ENCODE measurements around the gene TNNC1.

Gene TNNC1

DNA sequence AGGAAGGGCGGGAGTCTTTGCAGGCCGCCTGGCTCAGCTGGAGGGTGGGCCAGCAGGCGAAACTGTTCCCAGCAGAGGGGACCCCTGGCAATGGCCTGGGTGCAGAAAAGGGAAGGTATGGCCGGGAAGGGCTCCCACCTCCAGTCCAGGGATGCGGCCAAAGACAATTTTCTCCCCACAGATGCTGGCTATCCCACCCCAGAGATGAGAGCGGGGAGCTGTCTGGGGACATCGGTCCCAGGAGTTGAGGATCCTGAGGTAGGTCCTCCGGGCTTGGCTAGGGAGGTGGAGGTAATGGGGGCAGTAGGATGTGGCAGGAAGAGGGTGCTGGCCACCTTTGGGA, 10.6 kb downstream of the TNNC1 start:
- DNase-seq (ENCODE audit: low spot score) (no peak), ATAC-seq (ENCODE audit: low read depth) (no peak)
- TF ChIP-seq, protein P1, sequence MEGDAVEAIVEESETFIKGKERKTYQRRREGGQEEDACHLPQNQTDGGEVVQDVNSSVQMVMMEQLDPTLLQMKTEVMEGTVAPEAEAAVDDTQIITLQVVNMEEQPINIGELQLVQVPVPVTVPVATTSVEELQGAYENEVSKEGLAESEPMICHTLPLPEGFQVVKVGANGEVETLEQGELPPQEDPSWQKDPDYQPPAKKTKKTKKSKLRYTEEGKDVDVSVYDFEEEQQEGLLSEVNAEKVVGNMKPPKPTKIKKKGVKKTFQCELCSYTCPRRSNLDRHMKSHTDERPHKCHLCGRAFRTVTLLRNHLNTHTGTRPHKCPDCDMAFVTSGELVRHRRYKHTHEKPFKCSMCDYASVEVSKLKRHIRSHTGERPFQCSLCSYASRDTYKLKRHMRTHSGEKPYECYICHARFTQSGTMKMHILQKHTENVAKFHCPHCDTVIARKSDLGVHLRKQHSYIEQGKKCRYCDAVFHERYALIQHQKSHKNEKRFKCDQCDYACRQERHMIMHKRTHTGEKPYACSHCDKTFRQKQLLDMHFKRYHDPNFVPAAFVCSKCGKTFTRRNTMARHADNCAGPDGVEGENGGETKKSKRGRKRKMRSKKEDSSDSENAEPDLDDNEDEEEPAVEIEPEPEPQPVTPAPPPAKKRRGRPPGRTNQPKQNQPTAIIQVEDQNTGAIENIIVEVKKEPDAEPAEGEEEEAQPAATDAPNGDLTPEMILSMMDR (IDR thresholded peaks at IDR 0.05; ENCODE audit: poor library complexity, severe bottlenecking), result no peak
- no peak overlapping the region for H3K4me3 ChIP-seq (ENCODE audit: severe bottlenecking)
- no peaks in the 10 kb centered on the region for H3K27me3 ChIP-seq (ENCODE audit: insufficient read depth, poor library complexity, severe bottlenecking)
- no peaks in the 10 kb centered on the region for H3K9me3 ChIP-seq (ENCODE audit: severe bottlenecking)
- no peak overlapping the region for H3K27ac ChIP-seq (ENCODE audit: poor library complexity, severe bottlenecking)
- H3K36me3 ChIP-seq (ENCODE audit: low read depth), result no peaks in the 10 kb centered on the region
- no peaks in the 10 kb centered on the region for H3K4me1 ChIP-seq (ENCODE audit: insufficient read depth, poor library complexity, severe bottlenecking)

DNA sequence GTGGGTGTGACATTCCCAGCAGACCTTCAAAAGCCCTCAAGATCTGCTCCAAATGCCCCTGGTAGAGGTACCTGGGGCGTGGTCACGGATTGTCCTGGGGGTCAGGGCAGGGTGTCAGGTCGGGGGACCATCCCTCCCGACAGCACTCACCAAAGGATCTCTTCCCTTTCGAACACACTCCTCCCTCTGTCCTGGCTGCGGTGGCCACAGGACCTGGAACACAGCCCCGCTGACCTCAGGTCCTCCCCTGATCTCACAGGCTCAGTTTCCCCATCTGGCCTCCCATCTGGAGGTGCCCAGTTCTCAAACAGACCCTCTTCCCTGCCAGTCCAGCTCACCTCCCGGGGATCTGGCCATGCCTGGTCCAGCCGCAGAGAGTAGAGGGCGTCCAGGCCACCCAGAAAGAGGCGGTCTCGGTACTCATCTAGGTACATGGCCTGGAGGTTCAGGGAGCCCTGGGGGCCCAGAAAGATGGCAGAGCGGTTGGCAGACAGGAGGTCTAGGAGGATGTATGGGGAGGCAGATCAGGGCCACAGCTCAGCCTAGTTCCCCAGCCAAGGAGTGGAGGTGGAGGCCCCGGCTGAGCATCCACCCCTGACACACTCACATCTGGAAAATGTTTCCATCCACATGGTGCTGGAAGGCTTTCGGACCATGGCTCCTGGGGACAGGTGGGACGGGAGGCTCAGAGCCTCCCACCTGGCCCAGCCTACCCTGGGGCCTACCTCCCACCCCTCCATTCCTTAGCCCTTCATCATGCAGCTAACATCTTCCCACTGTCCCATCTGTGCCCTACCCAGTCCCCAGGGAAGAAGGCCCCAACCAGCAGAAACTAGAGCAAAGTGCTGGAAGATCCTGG, 11.2 kb downstream of the TNNC1 start:
- H3K4me1 ChIP-seq (ENCODE audit: insufficient read depth, poor library complexity, severe bottlenecking), result peaks cover 4% of the 10 kb centered on the region
- H3K36me3 ChIP-seq (ENCODE audit: low read depth), result no peaks in the 10 kb centered on the region
- TF ChIP-seq, protein P1 (IDR thresholded peaks at IDR 0.05; ENCODE audit: poor library complexity, severe bottlenecking), result no peak
- H3K9me3 ChIP-seq (ENCODE audit: severe bottlenecking), result no peaks in the 10 kb centered on the region
- no peak for DNase-seq (ENCODE audit: low spot score)
- H3K27ac ChIP-seq (ENCODE audit: poor library complexity, severe bottlenecking), result no peak overlapping the region
- H3K4me3 ChIP-seq (ENCODE audit: severe bottlenecking), result no peak overlapping the region
- ATAC-seq (ENCODE audit: low read depth), result no peak
- H3K27me3 ChIP-seq (ENCODE audit: insufficient read depth, poor library complexity, severe bottlenecking), result no peaks in the 10 kb centered on the region

DNA sequence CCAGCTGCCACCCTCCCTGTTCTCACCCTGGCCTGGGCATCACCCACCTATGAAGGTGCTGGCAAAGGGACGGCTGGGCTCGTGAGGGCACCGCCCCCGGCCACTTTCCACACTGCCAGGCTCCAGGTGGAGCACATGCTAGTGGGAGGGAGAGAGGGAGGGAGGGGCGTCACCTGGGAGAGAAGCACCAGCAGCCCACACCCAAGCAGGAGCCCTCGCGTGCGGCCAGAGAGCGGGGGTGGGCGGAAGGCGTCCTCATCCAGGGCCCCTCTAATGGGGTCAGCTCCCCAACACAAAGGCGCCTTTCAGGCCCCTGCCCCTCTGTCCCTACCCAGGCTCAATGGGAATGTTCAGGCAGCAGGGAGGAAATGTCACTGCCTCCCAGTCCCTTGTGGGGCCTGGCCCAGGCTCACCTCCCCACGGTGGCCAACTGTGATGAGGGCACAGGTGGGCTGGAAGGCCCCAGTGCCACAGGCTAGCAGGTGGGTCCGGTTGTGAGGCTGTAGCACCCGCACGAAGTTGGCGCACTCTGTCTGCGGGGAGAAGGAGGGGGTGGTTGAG, 12.0 kb downstream of the TNNC1 start:
- no peaks in the 10 kb centered on the region for H3K9me3 ChIP-seq (ENCODE audit: severe bottlenecking)
- ATAC-seq (ENCODE audit: low read depth), result no peak
- no peak overlapping the region for H3K27ac ChIP-seq (ENCODE audit: poor library complexity, severe bottlenecking)
- H3K4me3 ChIP-seq (ENCODE audit: severe bottlenecking), result no peak overlapping the region
- no peaks in the 10 kb centered on the region for H3K27me3 ChIP-seq (ENCODE audit: insufficient read depth, poor library complexity, severe bottlenecking)
- TF ChIP-seq, protein P1 (IDR thresholded peaks at IDR 0.05; ENCODE audit: poor library complexity, severe bottlenecking), result no peak
- no peaks in the 10 kb centered on the region for H3K36me3 ChIP-seq (ENCODE audit: low read depth)
- H3K4me1 ChIP-seq (ENCODE audit: insufficient read depth, poor library complexity, severe bottlenecking), result peaks cover 5% of the 10 kb centered on the region
- no peak for DNase-seq (ENCODE audit: low spot score)

DNA sequence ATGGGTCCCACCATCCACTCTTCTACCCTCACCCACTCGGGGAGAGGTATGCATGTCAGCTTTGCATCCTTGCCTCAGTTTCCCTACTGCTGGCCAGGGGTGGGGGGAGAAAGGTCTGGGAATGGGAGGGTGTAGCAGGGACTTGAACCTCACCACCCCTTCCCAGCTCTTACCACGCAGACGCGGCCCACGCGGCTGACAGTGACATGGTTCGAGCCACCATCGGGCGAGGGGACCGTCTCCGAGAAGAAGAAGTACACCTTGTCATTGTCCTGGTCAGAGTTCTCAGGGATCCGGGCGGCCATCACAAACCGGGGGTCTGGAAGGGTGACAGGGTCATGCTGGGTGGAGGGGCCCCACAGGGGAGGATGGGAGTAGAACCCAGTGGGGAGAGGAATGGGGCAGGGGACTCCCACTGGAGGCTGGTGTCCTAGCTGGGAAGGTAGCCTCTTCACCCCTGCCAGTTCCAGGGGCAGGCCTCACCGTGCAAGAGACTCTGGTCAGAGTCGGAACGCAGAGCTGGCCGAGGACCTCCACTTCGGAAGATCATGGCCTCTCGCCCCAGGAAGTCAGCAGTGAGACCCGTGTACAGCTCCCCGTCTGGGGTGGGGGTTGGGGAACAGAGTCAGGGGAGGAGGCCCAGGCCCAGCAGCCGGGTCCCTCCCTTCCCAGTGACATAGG, 12.6 kb downstream of the TNNC1 start:
- no peak for DNase-seq (ENCODE audit: low spot score)
- no peaks in the 10 kb centered on the region for H3K9me3 ChIP-seq (ENCODE audit: severe bottlenecking)
- TF ChIP-seq, protein P1 (IDR thresholded peaks at IDR 0.05; ENCODE audit: poor library complexity, severe bottlenecking), result no peak
- no peak overlapping the region for H3K4me3 ChIP-seq (ENCODE audit: severe bottlenecking)
- peaks cover 5% of the 10 kb centered on the region for H3K4me1 ChIP-seq (ENCODE audit: insufficient read depth, poor library complexity, severe bottlenecking)
- no peak overlapping the region for H3K27ac ChIP-seq (ENCODE audit: poor library complexity, severe bottlenecking)
- ATAC-seq (ENCODE audit: low read depth), result no peak
- no peaks in the 10 kb centered on the region for H3K27me3 ChIP-seq (ENCODE audit: insufficient read depth, poor library complexity, severe bottlenecking)
- H3K36me3 ChIP-seq (ENCODE audit: low read depth), result no peaks in the 10 kb centered on the region
